GM18951 (cell line): ENCODE data around the gene PRUNE1.

Experiments
- POLR2A ChIP-seq: IDR thresholded peaks from 4 replicates; pipeline ENCODE4 v1.6.1; 2011; ENCODE audit warnings: mild to moderate bottlenecking; ENCODE audit not compliant: insufficient read length, insufficient read depth; ENCODE audit errors: extremely low read depth
- in situ Hi-C: fragments of 300-500 bp; cut with MboI; formaldehyde crosslinking; loops from one replicate; pipeline ENCODE4 v1.12.0; 2022; ENCODE audit warnings: low sequenced_read_pairs, mixed read lengths, inconsistent platforms; ENCODE audit not compliant: unreplicated experiment

The PRUNE1 gene

DNA sequence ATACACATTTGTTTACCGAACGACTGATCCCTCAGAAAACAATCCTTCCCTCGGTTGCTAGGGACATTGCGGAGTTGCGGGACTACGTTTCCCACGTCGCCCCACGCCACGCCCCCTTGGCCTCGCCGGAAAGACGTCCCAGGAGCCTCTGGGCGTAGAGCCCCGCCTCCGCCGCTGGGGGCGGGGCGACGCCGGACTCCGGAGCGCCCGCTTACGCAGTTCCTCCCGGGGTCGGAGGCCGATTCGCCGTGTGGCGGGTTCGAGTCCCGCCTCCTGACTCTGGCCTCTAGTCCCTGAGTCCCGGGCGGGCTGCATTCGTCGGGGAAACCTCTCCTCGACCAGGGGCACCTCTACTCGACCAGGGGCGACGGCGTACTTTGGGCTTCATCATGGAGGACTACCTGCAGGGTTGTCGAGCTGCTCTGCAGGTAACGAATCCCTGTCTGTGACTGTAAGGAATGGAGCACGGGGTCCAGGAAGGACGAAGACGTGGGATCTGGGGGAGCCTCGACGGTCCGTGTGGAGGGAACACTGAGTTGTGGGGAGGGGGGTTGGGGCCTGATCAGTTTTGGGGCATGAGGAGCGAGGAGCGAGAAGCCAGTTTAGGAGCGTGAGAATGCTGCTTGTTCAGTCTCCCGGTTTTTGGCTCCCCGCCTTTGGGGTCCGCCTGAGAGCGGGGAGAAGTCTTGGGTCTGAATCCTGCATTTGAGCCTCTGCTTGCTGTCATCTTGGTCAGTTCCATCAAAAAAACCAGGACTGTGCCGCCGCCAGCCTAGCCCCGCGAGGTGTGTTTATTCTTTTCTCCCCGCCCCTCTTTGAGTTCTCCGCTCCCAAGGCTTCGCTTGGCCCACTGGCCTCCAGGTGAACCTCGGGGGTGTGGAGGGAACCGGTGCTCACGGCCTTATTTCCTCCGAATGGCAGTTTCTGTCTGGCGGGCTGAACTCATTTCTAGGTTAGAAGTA lies at the start of gene PRUNE1:
Gene PRUNE1 (plus strand): TSS at position 206 of the 962 bp plus-strand sequence. CDS start 184 bp downstream, at position 390.
- TF ChIP-seq POLR2A = peak; percentile 67
- in situ Hi-C loops = no loop called here

GRCh38 chr1:150960646-150961045 lies 47.6 kb upstream of the PRUNE1 start:
- no peak for TF ChIP-seq POLR2A
- in situ Hi-C loops = no loop called here

GRCh38 chr1:150961756-150962155 lies 46.5 kb upstream of the PRUNE1 start:
- in situ Hi-C loops = no loop called here
- no peak for TF ChIP-seq POLR2A

GRCh38 chr1:150963321-150964163 lies 44.7 kb upstream of the PRUNE1 start:
- in situ Hi-C loops = no loop called here

GRCh38 chr1:150964164-150964489 lies 44.1 kb upstream of the PRUNE1 start:
- no peak for TF ChIP-seq POLR2A
- in situ Hi-C loops = no loop called here

More at GRCh38 chr1:150963321-150964163, 44.7 kb upstream of the PRUNE1 start:
- no peak for TF ChIP-seq POLR2A

GRCh38 chr1:150965605-150966004 lies 42.6 kb upstream of the PRUNE1 start:
- in situ Hi-C loops = no loop called here
- no peak for TF ChIP-seq POLR2A

DNA sequence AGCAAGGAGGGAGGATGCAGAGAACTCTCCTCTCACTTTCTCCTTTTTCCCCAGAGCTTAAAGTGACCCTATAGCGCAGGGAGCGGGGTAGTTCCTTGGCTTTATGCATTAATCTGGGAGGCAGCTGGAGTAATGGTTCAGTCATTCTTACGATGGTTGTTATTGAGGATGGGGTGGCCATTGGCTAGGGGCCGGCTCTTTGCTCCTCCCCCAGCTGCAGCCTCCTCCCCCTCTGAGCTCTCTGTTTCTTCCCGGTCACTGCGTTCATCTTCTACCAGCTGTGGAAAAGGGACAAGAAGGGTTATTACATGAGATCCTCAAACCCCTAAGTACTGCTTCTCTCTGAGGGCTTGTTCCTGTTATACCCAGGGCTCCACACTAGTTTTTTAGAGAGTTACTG lies 42.2 kb upstream of the PRUNE1 start:
- no peak for TF ChIP-seq POLR2A
- in situ Hi-C loops = no loop called here

DNA sequence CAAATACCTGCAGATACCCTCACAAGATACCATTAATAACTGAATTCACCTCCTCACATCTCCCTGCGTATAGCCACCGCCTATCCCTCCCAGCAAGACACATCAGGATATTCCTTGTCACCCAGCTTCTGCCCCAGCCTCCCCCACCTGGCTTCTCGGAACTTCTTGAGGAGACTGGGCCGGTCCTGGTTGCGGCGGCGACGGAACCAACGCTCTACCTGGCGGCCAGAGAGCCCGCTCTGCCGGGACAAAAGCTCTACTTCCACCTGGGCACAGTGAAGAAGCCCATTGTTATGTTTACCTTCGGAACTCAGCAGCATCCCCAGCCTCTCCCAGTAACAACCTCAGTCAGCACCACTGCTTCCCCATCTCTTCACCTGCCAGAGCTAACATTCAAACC lies 40.3 kb upstream of the PRUNE1 start:
- TF ChIP-seq POLR2A = peak; percentile 16
- in situ Hi-C loops = no loop called here

GRCh38 chr1:150968491-150968890 lies 39.8 kb upstream of the PRUNE1 start:
- in situ Hi-C loops = no loop called here
- no peak for TF ChIP-seq POLR2A

GRCh38 chr1:150969626-150970025 lies 38.6 kb upstream of the PRUNE1 start:
- no peak for TF ChIP-seq POLR2A
- in situ Hi-C loops = no loop called here

DNA sequence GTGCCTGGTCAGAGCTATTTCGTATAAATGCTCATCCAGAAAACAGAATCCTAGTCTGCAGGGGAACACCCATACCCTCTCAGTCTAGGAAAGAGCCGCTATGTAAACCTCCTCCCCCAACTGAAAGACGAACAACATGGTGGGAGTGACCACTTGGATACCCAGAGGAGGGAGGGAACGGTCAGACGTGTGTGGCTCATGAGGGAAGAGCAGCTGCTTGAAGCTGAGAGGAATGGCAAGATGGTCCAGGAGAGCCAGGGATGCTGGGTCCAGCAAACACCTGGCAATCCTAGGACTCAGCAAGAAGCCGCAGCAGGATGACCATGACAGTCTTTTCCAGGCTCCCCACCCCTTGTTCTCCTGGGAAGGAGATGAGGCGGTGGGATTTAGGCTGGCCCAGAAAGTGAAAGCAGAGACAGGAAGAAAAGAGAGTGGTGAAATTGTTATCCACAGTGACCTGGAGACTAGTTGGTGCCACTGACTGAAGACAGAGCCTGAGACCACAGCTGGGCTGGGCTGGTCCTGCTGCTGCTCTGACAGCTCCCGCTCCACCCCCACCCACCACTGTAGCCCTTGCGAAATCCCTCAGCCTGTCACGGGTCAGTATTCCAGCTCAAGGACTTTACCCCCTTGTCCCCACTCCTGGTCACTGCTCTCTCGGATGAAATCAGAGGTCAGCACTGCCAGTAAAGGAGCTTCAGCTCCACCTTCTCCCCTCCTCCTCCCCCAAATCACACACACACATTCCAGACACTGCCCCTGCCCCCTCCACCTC lies 37.3 kb upstream of the PRUNE1 start:
- in situ Hi-C loops = no loop called here

DNA sequence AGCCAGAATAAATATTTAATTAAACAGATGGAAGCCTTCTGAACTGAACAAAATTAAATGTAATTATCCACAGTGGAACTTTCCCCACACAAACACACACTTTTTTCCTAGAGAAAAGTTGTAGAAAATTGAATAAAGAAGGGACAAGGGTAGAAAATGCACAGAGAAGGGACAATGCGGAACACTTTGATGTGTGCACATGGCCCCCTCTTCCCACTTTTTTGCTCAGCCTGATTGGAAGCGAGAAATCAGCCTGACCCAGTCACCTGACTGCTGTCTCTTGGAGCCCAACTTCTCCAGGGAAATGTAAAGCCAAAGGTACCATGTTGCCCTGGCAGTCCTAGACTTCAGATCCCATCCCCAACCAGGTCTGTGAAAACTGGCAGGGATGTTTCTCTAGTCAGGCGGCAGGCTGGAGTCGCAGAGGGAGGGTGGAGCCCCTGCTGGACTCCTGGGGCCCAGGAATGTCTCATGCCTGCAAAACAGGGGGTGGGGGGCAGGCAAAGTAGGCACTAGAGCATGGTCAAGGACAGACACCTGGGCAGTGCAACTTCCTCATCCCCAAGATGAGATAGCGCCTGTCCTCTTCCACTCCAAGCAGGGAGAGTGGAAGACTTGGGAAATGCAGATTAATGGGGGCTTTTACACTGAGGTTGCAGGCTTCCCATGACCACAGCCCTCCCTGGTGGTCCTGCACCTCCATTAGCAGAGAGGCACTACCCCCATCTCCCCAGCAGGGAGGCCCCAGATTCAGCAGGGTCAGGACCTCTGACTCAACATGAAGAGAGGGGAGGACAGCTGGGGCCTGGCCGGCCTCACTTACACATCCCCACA lies 36.4 kb upstream of the PRUNE1 start:
- no peak for TF ChIP-seq POLR2A
- in situ Hi-C loops = no loop called here

More for the DNA sequence above, 37.3 kb upstream of the PRUNE1 start:
- TF ChIP-seq POLR2A = no peak
